Gastroesophageal sphincter (tissue), 4 donors: Measurements from ENCODE around the gene PTN. TPM values are rescaled to one million over a fixed set of nuclear protein-coding genes. Genes with fewer than 3 reads are reported as not detected.
"Not testable (repeated sequence)": the region's sequence is repeated elsewhere in the genome, so short reads cannot be mapped to it uniquely, and the experiment has no call there.

ENCODE experiments used
- ATAC-seq: fragments of 150-250 bp; one replicate; pipeline ENCODE4 v1.9.1; 2016; ENCODE audit warnings: mild to moderate bottlenecking, moderate library complexity
- H3K27ac ChIP-seq, 4 donors: fragments of 200-600 bp; sonication (generic) in 3 of 4; 1 replicate in 3 of 4; 2 replicates in 1 of 4; pipeline ENCODE4 v1.5.1; 2016 to 2019
- H3K27me3 ChIP-seq: fragments of 200-600 bp; sonication (generic); one replicate; pipeline ENCODE4 v1.5.1; 2019
- H3K36me3 ChIP-seq, 2 donors: fragments of 200-600 bp; sonication (generic); one replicate each; pipeline ENCODE4 v1.5.1; 2019; ENCODE audit warnings: control low read depth in 1 of 2
- H3K4me1 ChIP-seq, 3 donors: fragments of 200-600 bp; sonication (generic); 1 replicate in 2 of 3; 2 replicates in 1 of 3; pipeline ENCODE4 v1.5.1; 2016 to 2019; ENCODE audit warnings: control low read depth in 2 of 3
- H3K4me3 ChIP-seq, 2 donors: fragments of 200-600 bp; sonication (generic); one replicate each; pipeline ENCODE4 v1.5.1; 2019; ENCODE audit warnings: mild to moderate bottlenecking in 1 of 2, moderate library complexity in 1 of 2
- H3K9me3 ChIP-seq, 3 donors: fragments of 200-600 bp; sonication (generic); one replicate each; pipeline ENCODE4 v1.5.1; 2017 to 2019; ENCODE audit warnings: control low read depth in 2 of 3
- CTCF ChIP-seq, 4 experiments: fragments of 200-600 bp in 2 of 4; fragments of 450-650 bp in 2 of 4; sonication (generic) in 1 of 4; IDR thresholded peaks; one replicate each; pipeline ENCODE4 v1.5.1; 2017 to 2019; ENCODE audit warnings: antibody characterized with exemption in 4 of 4, mild to moderate bottlenecking in 2 of 4, moderate library complexity in 2 of 4
- EP300 ChIP-seq: sonication (generic); formaldehyde crosslinking; IDR thresholded peaks from one replicate; pipeline ENCODE4 v1.6.1; 2017; ENCODE audit warnings: antibody characterized with exemption, mild to moderate bottlenecking
- POLR2A ChIP-seq, 2 donors: fragments of 450-650 bp; IDR thresholded peaks; one replicate each; pipeline ENCODE4 v1.6.1; 2017; ENCODE audit warnings: antibody characterized with exemption in 2 of 2, mild to moderate bottlenecking in 2 of 2, moderate library complexity in 1 of 2
- POLR2AphosphoS5 ChIP-seq: sonication (generic); formaldehyde crosslinking; IDR thresholded peaks from one replicate; pipeline ENCODE4 v1.6.1; 2017; ENCODE audit warnings: antibody characterized with exemption
- WGBS, 2 donors: methylation state at CpG; one replicate each; pipeline ENCODE4 v1.1.5; 2018; ENCODE audit warnings: low coverage in 1 of 2; 5-methylcytosine and 5-hydroxymethylcytosine counted together
- total RNA-seq, 4 donors: library from RNA; depleted of rRNA; stranded (reverse); fragments of >200 nt; gene quantifications; one replicate each; pipeline ENCODE4 v1.1.0, GENCODE V29; 2016

Gene PTN
- total RNA-seq, 4 donors from 2014 or later: 10.1 to 13.2 (median 11.1) TPM

- H3K4me1 ChIP-seq: no peaks in the 10 kb centered on the region
- TF ChIP-seq POLR2AphosphoS5 (no peak), POLR2A (IDR thresholded peaks at IDR 0.05) (no peak), CTCF (IDR thresholded peaks at IDR 0.05) (no peak), EP300 (no peak)
Observed at GRCh38 chr7:137272249-137272648, 71.3 kb downstream of the PTN start.

GRCh38 chr7:137269240-137269639 is 74.3 kb downstream of the PTN start:
- no peaks in the 10 kb centered on the region for H3K4me1 ChIP-seq
- 100% methylated on average over 1 to 2 of the region's 2 CpGs for WGBS, 2 donors
- no peaks in the 10 kb centered on the region for H3K36me3 ChIP-seq
- TF ChIP-seq CTCF (IDR thresholded peaks at IDR 0.05): no peak
- TF ChIP-seq EP300: no peak
- no peak for TF ChIP-seq POLR2AphosphoS5
- no peak for TF ChIP-seq POLR2A (IDR thresholded peaks at IDR 0.05)
- H3K9me3 ChIP-seq: no peaks in the 10 kb centered on the region
- no peak for ATAC-seq
- no peaks in the 10 kb centered on the region for H3K27me3 ChIP-seq
- no peak overlapping the region for H3K4me3 ChIP-seq
- H3K27ac ChIP-seq: no peak overlapping the region

More at GRCh38 chr7:137272249-137272648, 71.3 kb downstream of the PTN start:
- no peak overlapping the region for H3K27ac ChIP-seq
- H3K36me3 ChIP-seq: no peaks in the 10 kb centered on the region
- ATAC-seq: no peak
- no peaks in the 10 kb centered on the region for H3K9me3 ChIP-seq
- H3K27me3 ChIP-seq: no peaks in the 10 kb centered on the region
- WGBS, 2 donors: 90 to 95% methylated on average over 5 of the region's 5 CpGs
- no peak overlapping the region for H3K4me3 ChIP-seq

- H3K4me1 ChIP-seq, H3K27ac ChIP-seq, H3K27me3 ChIP-seq, H3K36me3 ChIP-seq, H3K4me3 ChIP-seq, ATAC-seq, H3K9me3 ChIP-seq: not testable (repeated sequence)
- 98% methylated on average over 9 to 10 of the region's 34 CpGs for WGBS, 2 donors
Observed at GRCh38 chr7:137268001-137268865, 75.3 kb downstream of the PTN start.

- Histone ChIP-seq H3K4me3 (no peak overlapping the region), H3K27me3 (no peaks in the 10 kb centered on the region), H3K36me3 (no peaks in the 10 kb centered on the region), H3K9me3 (no peaks in the 10 kb centered on the region), H3K4me1 (no peaks in the 10 kb centered on the region), H3K27ac (no peak overlapping the region)
- no peak for ATAC-seq
- TF ChIP-seq POLR2A (IDR thresholded peaks at IDR 0.05): no peak
- WGBS, 2 donors: 58 to 69% methylated on average over 3 to 4 of the region's 4 CpGs
Observed at GRCh38 chr7:137266764-137267163, 76.8 kb downstream of the PTN start.

- H3K27ac ChIP-seq, H3K9me3 ChIP-seq, H3K4me1 ChIP-seq, H3K27me3 ChIP-seq, H3K36me3 ChIP-seq, ATAC-seq, H3K4me3 ChIP-seq: not testable (repeated sequence)
- 85 to 100% methylated on average over 1 to 6 of the region's 7 CpGs for WGBS, 2 donors
Observed at GRCh38 chr7:137265480-137265879, 78.1 kb downstream of the PTN start.

- Histone ChIP-seq H3K4me1 (no peaks in the 10 kb centered on the region), H3K4me3 (no peak overlapping the region), H3K9me3 (no peaks in the 10 kb centered on the region), H3K27me3 (no peaks in the 10 kb centered on the region), H3K36me3 (no peaks in the 10 kb centered on the region), H3K27ac (no peak overlapping the region)
- no peak for ATAC-seq
- TF ChIP-seq EP300 (no peak), CTCF (IDR thresholded peaks at IDR 0.05) (no peak)
- whole genome bisulfite sequencing, 2 donors: 96 to 97% methylated on average over 5 to 7 of the region's 7 CpGs
Observed at GRCh38 chr7:137262599-137262998, 80.9 kb downstream of the PTN start.
